HCT116 (cell line): ENCODE measurements around the gene ZNF331. TPM values are rescaled to one million over a fixed set of nuclear protein-coding genes. Genes with fewer than 3 reads are reported as not detected.

Experiments used
- ATAC-seq: fragments of 200-7000 bp; cut with Tn5 transposase; 2 replicates; pipeline ENCODE4 v1.9.1; 2020; ENCODE audit warnings: mild to moderate bottlenecking, moderate library complexity
- BruUV-seq: library from RNA; stranded (reverse); fragments of 400-500 nt; replicated peaks from 2 replicates; lab custom pipeline; 2021; lab: Mats Ljungman, UMichigan
- CTCF ChIA-PET: fragments of 300-600 bp; sonication (Branson Sonifier 250); formaldehyde crosslinking; loops from one replicate; lab custom pipeline; 2021; ENCODE audit warnings: antibody characterized with exemption; lab: Charles Lee
- POLR2A ChIA-PET: fragments of 300-600, 350-600 bp; sonication (Branson Sonifier 250); formaldehyde crosslinking; loops from one replicate; lab custom pipeline; 2021; ENCODE audit warnings: antibody characterized with exemption; lab: Charles Lee
- RAD21 ChIA-PET, 2 experiments: fragments of 300-600 bp; sonication (Branson Sonifier 250); formaldehyde crosslinking; loops; one replicate each; lab custom pipeline; 2023; ENCODE audit warnings: low total read pairs in 2 of 2; ENCODE audit not compliant: uncharacterized antibody in 2 of 2, unreplicated experiment in 2 of 2, low non-redundant PET in 1 of 2; lab: Charles Lee
- DNase-seq: peaks from one replicate; pipeline ENCODE4 v3.0.0-alpha.2; 2010; ENCODE audit warnings: low read depth, low spot score
- H2AFZ ChIP-seq: fragments of 200-600 bp; shearing (Covaris generic), sonication (generic); 2 replicates; pipeline ENCODE4 v1.6.1; 2017; ENCODE audit warnings: low read depth, mixed run types, mixed read lengths, antibody characterized with exemption, low read length; ENCODE audit not compliant: poor library complexity, severe bottlenecking
- H3K27ac ChIP-seq: 2 replicates; pipeline ENCODE4 v1.5.1; 2012; ENCODE audit warnings: low read depth, low read length
- H3K27me3 ChIP-seq: fragments of 200-600 bp; sonication (generic); 2 replicates; pipeline ENCODE4 v1.6.1; 2016; ENCODE audit warnings: mixed run types, low read length, mixed read lengths; ENCODE audit not compliant: insufficient read depth
- H3K36me3 ChIP-seq, 2 experiments: fragments of 200-500 bp in 1 of 2; fragments of 200-600 bp in 1 of 2; sonication (Bioruptor generic) in 1 of 2; sonication (generic) in 1 of 2; 2 replicates each; pipeline versions ENCODE4 v1.5.1 to v1.6.1; 2014 to 2016; ENCODE audit warnings: low read length in 2 of 2, inconsistent platforms in 1 of 2, mixed read lengths in 1 of 2, mixed run types in 1 of 2; ENCODE audit not compliant: insufficient read depth in 2 of 2, control insufficient read depth in 1 of 2
- H3K4me1 ChIP-seq, 2 experiments: fragments of 200-600 bp in 1 of 2; sonication (generic) in 1 of 2; 2 replicates each; pipeline versions ENCODE4 v1.5.1 to v1.6.1; 2012 to 2017; ENCODE audit warnings: low read length in 2 of 2, inconsistent platforms in 1 of 2, mild to moderate bottlenecking in 1 of 2, mixed read lengths in 1 of 2, mixed run types in 1 of 2, moderate library complexity in 1 of 2; ENCODE audit not compliant: insufficient read depth in 2 of 2, control insufficient read depth in 1 of 2
- H3K4me2 ChIP-seq: fragments of 200-600 bp; sonication (generic); 2 replicates; pipeline ENCODE4 v1.6.1; 2017; ENCODE audit warnings: mixed run types, low read length, mixed read lengths
- H3K4me3 ChIP-seq, 2 experiments: fragments of 200-600 bp in 1 of 2; sonication (generic) in 1 of 2; replicated peaks in 1 of 2; 2 replicates each; pipeline ENCODE4 v1.5.1; 2011 to 2016; ENCODE audit warnings: low read length in 2 of 2, control low read depth in 1 of 2, low read depth in 1 of 2, mild to moderate bottlenecking in 1 of 2, mixed read lengths in 1 of 2, mixed run types in 1 of 2
- H3K79me2 ChIP-seq: fragments of 200-600 bp; sonication (generic); 2 replicates; pipeline ENCODE4 v1.6.1; 2017; ENCODE audit warnings: mild to moderate bottlenecking, mixed run types, low read length, moderate library complexity, mixed read lengths; ENCODE audit not compliant: insufficient read depth
- H3K9ac ChIP-seq: fragments of 200-600 bp; sonication (generic); 2 replicates; pipeline ENCODE4 v1.6.1; 2016; ENCODE audit warnings: low read length, mixed read lengths
- H3K9me2 ChIP-seq: fragments of 200-600 bp; sonication (generic), shearing (Covaris generic); 2 replicates; pipeline ENCODE4 v1.6.1; 2017; ENCODE audit warnings: mixed run types, mild to moderate bottlenecking, moderate library complexity; ENCODE audit not compliant: insufficient read depth
- H3K9me3 ChIP-seq, 2 experiments: fragments of 200-500 bp in 1 of 2; fragments of 200-600 bp in 1 of 2; sonication (Bioruptor generic) in 1 of 2; sonication (generic) in 1 of 2; 2 replicates each; pipeline ENCODE4 v1.6.1; 2014 to 2017; ENCODE audit warnings: low read length in 2 of 2, mixed read lengths in 2 of 2, inconsistent platforms in 1 of 2, low read depth in 1 of 2, mild to moderate bottlenecking in 1 of 2, mixed run types in 1 of 2, moderate library complexity in 1 of 2; ENCODE audit not compliant: control insufficient read depth in 1 of 2, insufficient read depth in 1 of 2
- H4K20me1 ChIP-seq: fragments of 200-600 bp; sonication (generic), shearing (Covaris generic); 2 replicates; pipeline ENCODE4 v1.6.1; 2017; ENCODE audit warnings: mixed run types, mild to moderate bottlenecking, moderate library complexity; ENCODE audit not compliant: insufficient read depth
- CBX3 ChIP-seq: IDR thresholded peaks from 2 replicates; pipeline ENCODE4 v1.6.1; 2012; ENCODE audit warnings: low read depth
- EGR1 ChIP-seq: IDR thresholded peaks from 2 replicates; pipeline ENCODE4 v1.6.1; 2012; ENCODE audit warnings: low read depth
- ELF1 ChIP-seq: IDR thresholded peaks from 2 replicates; pipeline ENCODE4 v1.6.1; 2012; ENCODE audit warnings: low read depth, borderline replicate concordance
- EZH2phosphoT487 ChIP-seq: fragments of 200-600 bp; IDR thresholded peaks from 2 replicates; pipeline ENCODE4 v1.6.1; 2018; ENCODE audit warnings: antibody characterized with exemption, borderline replicate concordance
- FOSL1 ChIP-seq: IDR thresholded peaks from 2 replicates; pipeline ENCODE4 v1.6.1; 2012; ENCODE audit warnings: low read depth
- POLR2AphosphoS5 ChIP-seq: IDR thresholded peaks from 2 replicates; pipeline ENCODE4 v1.6.1; 2011; ENCODE audit warnings: mild to moderate bottlenecking, low read depth, low read length, moderate library complexity
- SIN3A ChIP-seq: IDR thresholded peaks from 2 replicates; pipeline ENCODE4 v1.6.1; 2012; ENCODE audit warnings: low read depth
- SP1 ChIP-seq: IDR thresholded peaks from 2 replicates; pipeline ENCODE4 v1.6.1; 2012; ENCODE audit warnings: low read depth
- YY1 ChIP-seq: IDR thresholded peaks from 2 replicates; pipeline ENCODE4 v1.6.1; 2011; ENCODE audit warnings: low read length, low read depth, moderate library complexity, mild to moderate bottlenecking; ENCODE audit not compliant: insufficient replicate concordance; ENCODE audit errors: extremely low read depth
- intact Hi-C: fragments of 100-400 bp; cut with micrococcal nuclease; formaldehyde crosslinking; loops from 2 replicates; pipeline ENCODE4 v1.10.0; 2022
- total RNA-seq: library from RNA; stranded (reverse); gene quantifications from one replicate; pipeline ENCODE4 v1.2.1, GENCODE V29; 2021; ENCODE audit not compliant: unreplicated experiment
- TF ChIP-seq, protein P1 (sequence below): IDR thresholded peaks from 2 replicates; pipeline ENCODE4 v1.6.1; 2012
- TF ChIP-seq, protein P2 (sequence below): IDR thresholded peaks from 2 replicates; pipeline ENCODE4 v1.6.1; 2011; ENCODE audit warnings: mild to moderate bottlenecking, low read length, moderate library complexity; ENCODE audit not compliant: insufficient replicate concordance; ENCODE audit errors: extremely low read depth
- TF ChIP-seq, protein P3 (sequence below), 3 experiments: fragments of 200-600 bp in 1 of 3; sonication (generic) in 1 of 3; IDR thresholded peaks in 2 of 3; conservative IDR thresholded peaks in 1 of 3; 2 replicates each; pipeline ENCODE4 v1.5.1; 2012 to 2017; ENCODE audit warnings: low read depth in 2 of 3, low read length in 2 of 3, antibody characterized with exemption in 1 of 3, borderline replicate concordance in 1 of 3, control low read depth in 1 of 3, mild to moderate bottlenecking in 1 of 3, mixed read lengths in 1 of 3, mixed run types in 1 of 3, moderate library complexity in 1 of 3; ENCODE audit not compliant: insufficient read depth in 1 of 3

ZNF331 gene
- total RNA-seq, 1 experiment from 2014 or later, result 0.59 TPM

DNA sequence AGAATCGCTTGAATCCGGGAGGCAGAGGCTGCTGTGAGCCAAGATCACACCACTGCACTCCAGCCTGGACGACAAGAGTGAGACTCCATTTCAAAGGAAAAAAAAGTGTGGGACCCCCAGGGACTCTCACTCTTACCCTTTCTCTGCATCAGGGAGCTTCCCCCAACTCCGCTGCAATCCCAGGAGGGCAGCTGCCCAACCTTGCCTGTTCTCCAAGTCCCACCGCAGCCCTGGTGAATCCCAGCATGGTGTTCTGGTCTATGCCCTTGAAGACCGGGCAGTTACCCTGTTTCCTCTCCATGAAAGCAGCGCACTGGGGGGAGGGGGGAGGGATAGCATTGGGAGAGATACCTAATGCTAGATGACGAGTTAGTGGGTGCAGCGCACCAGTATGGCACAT, 58.1 kb downstream of the ZNF331 start:
- intact Hi-C loops, result no loop called here
- CTCF ChIA-PET, result no interaction called here
- H3K36me3 ChIP-seq, result no peaks in the 10 kb centered on the region
- TF ChIP-seq POLR2AphosphoS5 (no peak), EGR1 (no peak), SP1 (no peak), ELF1 (no peak), EZH2phosphoT487 (no peak), CBX3 (no peak), YY1 (no peak), FOSL1 (no peak), SIN3A (no peak)
- TF ChIP-seq, protein P1, sequence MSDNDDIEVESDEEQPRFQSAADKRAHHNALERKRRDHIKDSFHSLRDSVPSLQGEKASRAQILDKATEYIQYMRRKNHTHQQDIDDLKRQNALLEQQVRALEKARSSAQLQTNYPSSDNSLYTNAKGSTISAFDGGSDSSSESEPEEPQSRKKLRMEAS, result no peak
- TF ChIP-seq, protein P2, sequence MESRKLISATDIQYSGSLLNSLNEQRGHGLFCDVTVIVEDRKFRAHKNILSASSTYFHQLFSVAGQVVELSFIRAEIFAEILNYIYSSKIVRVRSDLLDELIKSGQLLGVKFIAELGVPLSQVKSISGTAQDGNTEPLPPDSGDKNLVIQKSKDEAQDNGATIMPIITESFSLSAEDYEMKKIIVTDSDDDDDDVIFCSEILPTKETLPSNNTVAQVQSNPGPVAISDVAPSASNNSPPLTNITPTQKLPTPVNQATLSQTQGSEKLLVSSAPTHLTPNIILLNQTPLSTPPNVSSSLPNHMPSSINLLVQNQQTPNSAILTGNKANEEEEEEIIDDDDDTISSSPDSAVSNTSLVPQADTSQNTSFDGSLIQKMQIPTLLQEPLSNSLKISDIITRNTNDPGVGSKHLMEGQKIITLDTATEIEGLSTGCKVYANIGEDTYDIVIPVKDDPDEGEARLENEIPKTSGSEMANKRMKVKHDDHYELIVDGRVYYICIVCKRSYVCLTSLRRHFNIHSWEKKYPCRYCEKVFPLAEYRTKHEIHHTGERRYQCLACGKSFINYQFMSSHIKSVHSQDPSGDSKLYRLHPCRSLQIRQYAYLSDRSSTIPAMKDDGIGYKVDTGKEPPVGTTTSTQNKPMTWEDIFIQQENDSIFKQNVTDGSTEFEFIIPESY, result no peak
- TF ChIP-seq, protein P3, sequence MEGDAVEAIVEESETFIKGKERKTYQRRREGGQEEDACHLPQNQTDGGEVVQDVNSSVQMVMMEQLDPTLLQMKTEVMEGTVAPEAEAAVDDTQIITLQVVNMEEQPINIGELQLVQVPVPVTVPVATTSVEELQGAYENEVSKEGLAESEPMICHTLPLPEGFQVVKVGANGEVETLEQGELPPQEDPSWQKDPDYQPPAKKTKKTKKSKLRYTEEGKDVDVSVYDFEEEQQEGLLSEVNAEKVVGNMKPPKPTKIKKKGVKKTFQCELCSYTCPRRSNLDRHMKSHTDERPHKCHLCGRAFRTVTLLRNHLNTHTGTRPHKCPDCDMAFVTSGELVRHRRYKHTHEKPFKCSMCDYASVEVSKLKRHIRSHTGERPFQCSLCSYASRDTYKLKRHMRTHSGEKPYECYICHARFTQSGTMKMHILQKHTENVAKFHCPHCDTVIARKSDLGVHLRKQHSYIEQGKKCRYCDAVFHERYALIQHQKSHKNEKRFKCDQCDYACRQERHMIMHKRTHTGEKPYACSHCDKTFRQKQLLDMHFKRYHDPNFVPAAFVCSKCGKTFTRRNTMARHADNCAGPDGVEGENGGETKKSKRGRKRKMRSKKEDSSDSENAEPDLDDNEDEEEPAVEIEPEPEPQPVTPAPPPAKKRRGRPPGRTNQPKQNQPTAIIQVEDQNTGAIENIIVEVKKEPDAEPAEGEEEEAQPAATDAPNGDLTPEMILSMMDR (IDR thresholded peaks at IDR 0.05 in 2 of 3, conservative IDR thresholded peaks at IDR 0.05 in 1 of 3; ENCODE audit: borderline replicate concordance in 1 of 3, insufficient read depth in 1 of 3, low read depth in 2 of 3, low read length in 2 of 3), result no peak
- no peak for ATAC-seq
- no peaks in the 10 kb centered on the region for H4K20me1 ChIP-seq
- no peak overlapping the region for H3K27ac ChIP-seq
- no peaks in the 10 kb centered on the region for H3K9me2 ChIP-seq
- no peak overlapping the region for H2AFZ ChIP-seq
- H3K4me2 ChIP-seq, result no peak overlapping the region
- peaks cover 0 to 17% of the 10 kb centered on the region in 2 experiments; a peak in 2 of 4 replicates for H3K9me3 ChIP-seq
- RAD21 ChIA-PET, result no interaction called here
- DNase-seq, result no peak
- POLR2A ChIA-PET, result no interaction called here
- no peaks in the 10 kb centered on the region for H3K4me1 ChIP-seq
- no peaks in the 10 kb centered on the region for H3K79me2 ChIP-seq
- no TSS peak for BruUV-seq
- H3K27me3 ChIP-seq, result no peaks in the 10 kb centered on the region
- no peak overlapping the region for H3K9ac ChIP-seq
- H3K4me3 ChIP-seq, result no peak overlapping the region
